GM18511 (cell line): ENCODE measurements around the gene EEF2.

Experiments
- ATAC-seq: cut with Tn5 transposase; IDR thresholded peaks from one replicate; pipeline ENCODE4 v1.9.1; 2021; ENCODE audit warnings: mild to moderate bottlenecking, moderate library complexity; ENCODE audit not compliant: unreplicated experiment

EEF2 gene

DNA sequence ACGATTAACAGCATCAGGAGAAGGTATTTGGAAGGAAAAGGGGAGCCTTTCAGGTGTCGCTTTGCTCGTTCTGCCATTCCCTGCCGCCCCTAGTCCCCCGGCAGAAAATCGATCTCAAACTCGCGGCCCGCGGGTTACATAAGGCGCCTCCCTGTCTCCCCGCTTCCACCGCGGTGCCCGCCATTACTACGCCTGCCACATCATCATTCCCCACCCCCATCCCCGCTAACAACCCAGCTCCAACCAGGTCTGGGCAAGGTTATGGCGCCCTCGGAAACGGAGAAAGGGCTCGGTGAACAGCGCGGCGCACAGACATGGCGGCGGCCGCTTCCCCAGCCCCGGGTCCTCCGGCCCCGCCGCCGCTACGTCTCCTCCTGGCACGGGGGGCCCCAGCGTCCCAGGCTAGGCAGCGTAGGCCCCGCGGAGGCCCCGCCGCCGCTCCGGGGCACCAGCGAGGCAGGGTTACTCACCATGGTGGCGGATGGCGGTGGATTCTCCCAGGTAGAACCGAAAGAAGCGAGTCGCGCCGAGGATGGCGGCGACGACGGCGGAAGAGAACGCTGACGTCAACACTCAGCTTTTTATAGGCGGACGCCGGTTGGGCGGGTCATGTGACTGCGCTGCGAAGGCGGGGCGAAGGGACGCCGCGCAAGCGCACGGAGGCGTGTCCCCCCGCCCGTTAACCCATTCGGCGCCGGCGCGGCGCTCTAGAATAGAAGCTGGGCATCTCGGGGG lies at the start of gene EEF2:
EEF2 (minus strand) TSS at position 556 of the 735 bp plus-strand sequence; CDS start at position 473, 83 bp downstream.
- ATAC-seq, result no peak

GRCh38 chr19:4034048-4035017 lies 49.1 kb upstream of the EEF2 start:
- ATAC-seq, result no peak

DNA sequence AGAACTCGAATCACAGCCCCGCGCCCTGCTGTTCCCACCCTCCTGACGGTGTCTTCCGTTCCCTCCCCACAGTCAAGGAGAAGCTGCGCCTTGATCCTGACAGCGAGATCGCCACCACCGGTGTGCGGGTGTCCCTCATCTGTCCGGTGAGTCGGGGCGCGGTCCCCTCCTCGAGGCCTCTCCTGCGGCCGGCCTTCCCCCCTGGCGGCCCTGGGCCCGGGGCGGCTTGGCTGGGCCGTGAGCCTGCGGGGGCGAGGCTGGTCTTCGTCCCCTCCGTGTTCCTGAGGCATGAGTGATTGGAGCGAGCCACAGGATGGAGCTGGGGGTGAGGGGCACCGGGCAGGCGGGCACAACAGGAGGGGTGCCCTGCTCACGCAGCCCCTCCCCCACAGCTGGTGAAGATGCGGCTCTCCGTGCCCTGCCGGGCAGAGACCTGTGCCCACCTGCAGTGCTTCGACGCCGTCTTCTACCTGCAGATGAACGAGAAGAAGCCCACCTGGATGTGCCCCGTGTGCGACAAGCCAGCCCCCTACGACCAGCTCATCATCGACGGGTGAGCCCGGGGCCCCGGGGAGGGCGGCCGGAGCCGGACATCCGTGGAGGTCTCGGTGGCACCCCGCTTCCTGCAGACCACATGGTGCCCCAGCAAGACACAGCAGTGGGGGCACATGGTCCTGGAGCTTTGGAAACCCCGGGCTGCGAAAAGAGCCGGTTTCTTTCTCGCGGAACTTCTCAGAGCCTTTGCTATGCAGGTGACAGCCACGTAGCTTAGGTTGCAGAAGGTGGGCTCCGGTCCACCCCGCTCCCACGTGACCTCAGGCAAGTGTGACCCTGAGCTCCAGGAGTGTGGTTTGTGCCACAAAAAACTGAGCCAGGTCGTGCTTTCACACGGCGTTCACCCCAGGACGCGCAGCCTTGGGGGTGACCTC lies 48.0 kb upstream of the EEF2 start:
- no peak for ATAC-seq

DNA sequence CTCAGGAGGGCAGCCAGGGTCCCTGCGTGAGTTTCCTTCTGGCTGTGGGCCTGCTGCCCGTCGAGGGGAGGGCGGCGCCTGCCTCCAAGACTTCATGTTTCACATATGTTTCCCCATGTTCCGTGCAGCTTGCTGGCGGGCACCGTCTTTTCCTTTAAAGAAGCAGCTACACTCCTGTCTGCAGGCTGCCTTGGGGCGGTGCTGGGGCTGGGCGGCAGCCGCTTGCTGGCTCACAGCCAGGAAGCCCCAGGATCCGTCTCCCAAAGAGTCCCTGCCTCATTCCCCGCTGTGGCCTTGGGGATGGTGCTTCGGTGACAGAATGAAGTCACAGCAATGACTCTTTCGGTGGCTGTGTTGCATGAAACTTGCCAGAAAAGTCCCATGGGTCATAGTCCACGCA lies 47.2 kb upstream of the EEF2 start:
- no peak for ATAC-seq

GRCh38 chr19:4031420-4031819 lies 46.2 kb upstream of the EEF2 start:
- no peak for ATAC-seq

DNA sequence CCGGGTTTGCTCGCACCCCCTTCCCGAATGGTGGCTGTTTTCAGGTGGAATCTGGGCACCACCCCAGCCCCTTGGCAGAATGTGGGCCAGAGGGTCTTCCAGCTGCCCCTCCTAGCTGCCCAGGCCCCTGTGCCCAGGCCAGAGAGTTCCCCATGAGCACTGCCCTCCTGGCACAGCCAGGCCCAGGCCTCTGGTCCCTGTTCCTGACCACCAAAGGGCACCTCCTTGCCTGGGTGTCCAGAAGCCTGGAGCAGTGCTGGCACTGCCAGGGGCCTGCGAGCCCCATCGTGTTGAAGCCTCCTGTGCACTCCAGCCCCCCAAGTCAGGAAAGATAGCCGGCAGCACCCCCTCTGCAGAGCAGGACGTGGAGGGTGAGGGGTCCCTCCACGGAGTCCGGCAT lies 45.7 kb upstream of the EEF2 start:
- ATAC-seq, result no peak

DNA sequence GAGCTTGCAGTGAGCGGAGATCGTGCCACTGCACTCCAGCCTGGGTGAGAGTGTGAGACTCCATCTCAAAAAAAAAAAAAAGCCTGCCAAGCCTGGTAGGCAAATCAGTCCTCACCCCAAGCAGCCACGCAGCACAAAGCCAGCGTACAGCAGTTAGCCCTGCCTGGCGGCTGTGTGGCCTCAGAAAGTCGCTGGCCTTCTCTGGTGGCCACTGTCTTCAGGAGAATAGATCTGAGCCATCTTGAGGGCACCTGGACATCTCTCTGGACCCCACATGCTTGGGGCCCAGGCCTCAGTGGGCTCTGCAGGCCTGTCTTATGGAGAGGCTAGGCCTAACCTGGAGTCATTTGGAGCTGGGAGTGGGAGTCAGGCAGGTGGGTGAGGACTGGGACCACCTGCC lies 45.3 kb upstream of the EEF2 start:
- ATAC-seq, result no peak

- no peak for ATAC-seq
These were observed 44.0 kb upstream of the EEF2 start for GRCh38 chr19:4029247-4029614.

- ATAC-seq, result no peak
These were observed 43.3 kb upstream of the EEF2 start for GRCh38 chr19:4028334-4029246.

- no peak for ATAC-seq
These were observed 41.9 kb upstream of the EEF2 start for GRCh38 chr19:4027146-4027545.

DNA sequence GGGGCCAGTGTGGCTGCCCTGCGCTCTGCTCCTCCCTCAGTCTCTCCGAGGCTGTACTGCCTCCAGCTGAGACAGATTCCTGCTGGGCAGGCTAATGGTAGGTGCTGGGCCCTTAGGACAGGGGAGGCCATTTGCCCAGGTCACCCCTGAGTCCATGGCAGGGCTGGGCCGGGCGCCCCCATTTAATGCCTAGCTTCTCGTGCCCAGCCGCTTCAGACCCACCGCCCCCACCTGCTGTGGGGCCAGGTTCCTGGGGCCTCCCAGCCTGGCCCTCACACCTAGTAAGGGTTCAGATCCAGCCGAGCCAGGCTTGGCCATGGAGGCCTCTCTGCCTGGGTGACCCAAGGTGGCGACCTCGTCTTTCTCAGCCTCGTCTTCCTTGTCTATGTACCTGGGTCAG lies 40.1 kb upstream of the EEF2 start:
- ATAC-seq, result no peak

GRCh38 chr19:4023600-4024398 lies 38.5 kb upstream of the EEF2 start:
- no peak for ATAC-seq

DNA sequence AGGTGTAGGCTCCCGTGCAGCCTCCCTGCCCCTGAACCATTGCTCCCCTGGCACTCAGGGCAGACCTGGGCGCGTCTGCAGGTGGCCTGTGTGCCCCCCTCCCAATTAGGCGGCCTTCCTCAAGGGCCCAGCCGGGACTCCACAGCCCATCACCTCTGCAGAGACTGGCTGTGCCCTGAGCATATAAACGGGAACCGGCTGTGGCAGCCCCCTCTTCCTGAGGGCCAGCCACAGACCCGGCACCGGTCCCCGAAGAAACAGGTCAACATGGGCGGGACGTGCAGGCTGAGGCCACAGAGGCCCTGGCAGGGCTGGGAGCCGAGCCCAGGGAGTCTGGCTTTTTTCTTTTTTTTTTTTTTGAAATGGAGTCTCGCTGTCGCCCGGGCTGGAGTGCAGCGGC lies 34.3 kb upstream of the EEF2 start:
- ATAC-seq, result no peak

DNA sequence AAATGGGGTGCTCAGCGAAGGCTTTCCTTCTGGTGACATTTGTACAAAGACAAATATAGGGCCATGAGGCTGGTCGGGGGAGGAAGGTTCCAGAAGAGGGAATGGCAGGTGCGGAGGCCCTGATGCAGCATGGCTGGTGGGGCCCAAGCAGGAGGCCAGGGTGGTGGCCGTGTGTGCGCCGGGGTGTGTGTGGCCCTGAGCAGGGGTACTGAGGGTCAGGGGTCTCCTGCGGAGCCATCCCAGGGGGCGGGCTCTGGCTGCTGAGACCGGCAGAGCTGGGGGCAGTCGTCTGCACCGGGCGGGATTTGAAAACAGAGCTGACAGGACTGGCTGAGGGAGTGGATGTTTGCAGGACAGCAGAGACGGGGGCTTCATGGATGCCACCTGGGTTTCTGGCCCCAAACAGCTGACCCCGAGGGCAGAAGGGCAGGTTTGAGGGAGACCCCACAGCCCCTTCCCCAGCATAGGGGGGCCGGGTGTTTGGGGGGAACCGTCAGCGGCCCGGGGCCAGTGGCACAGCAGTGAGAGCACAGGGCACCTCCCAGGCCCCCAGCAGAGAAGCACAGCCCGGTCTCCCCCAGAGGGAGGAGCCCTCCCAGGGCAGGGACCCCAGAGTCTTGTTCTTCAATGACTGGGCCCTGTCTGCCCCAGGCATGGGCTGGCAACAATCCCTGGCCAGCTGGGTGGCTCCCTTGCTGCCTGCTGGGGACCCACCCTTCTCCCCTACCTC lies 33.7 kb upstream of the EEF2 start:
- ATAC-seq, result no peak

- ATAC-seq, result no peak
These were observed 32.9 kb upstream of the EEF2 start for GRCh38 chr19:4018140-4018613.

GRCh38 chr19:4016903-4017638 lies 31.8 kb upstream of the EEF2 start:
- ATAC-seq, result no peak

GRCh38 chr19:4016486-4016885 lies 31.2 kb upstream of the EEF2 start:
- no peak for ATAC-seq
